Activated CD8-positive, alpha-beta memory T cell treated with anti-CD3 and anti-CD28 coated beads for 1 hour (primary cell): ENCODE results near the gene SLC25A23.
A peak's percentile ranks its signal among the peaks of the same experiment; 100 is the strongest.

Experiments
- DNase-seq, 2 donors: peaks; one replicate each; pipeline ENCODE4 v3.0.0-alpha.2; 2020; ENCODE audit warnings: low read depth in 1 of 2; ENCODE audit errors: extremely low read depth in 1 of 2

Gene SLC25A23

GRCh38 chr19:6425732-6426620 lies 33.6 kb downstream of the SLC25A23 start:
- no peak for DNase-seq

GRCh38 chr19:6424939-6425731 lies 34.5 kb downstream of the SLC25A23 start:
- peak; percentile 96 to 100 for DNase-seq

GRCh38 chr19:6424195-6424938 lies 35.2 kb downstream of the SLC25A23 start, which contains the start of gene KHSRP:
KHSRP (minus strand) TSS chr19:6424811; CDS start chr19:6424701, 110 bp downstream.
- no peak for DNase-seq

GRCh38 chr19:6423499-6424194 lies 35.9 kb downstream of the SLC25A23 start:
- no peak for DNase-seq

GRCh38 chr19:6421075-6422014 lies 38.2 kb downstream of the SLC25A23 start:
- DNase-seq: no peak

GRCh38 chr19:6418562-6418932 lies 41.0 kb downstream of the SLC25A23 start:
- DNase-seq: no peak

- no peak for DNase-seq
Observed at GRCh38 chr19:6417713-6418561, 41.7 kb downstream of the SLC25A23 start.

GRCh38 chr19:6416658-6417405 lies 42.8 kb downstream of the SLC25A23 start:
- no peak for DNase-seq

GRCh38 chr19:6415591-6416190 lies 43.9 kb downstream of the SLC25A23 start:
- no peak for DNase-seq

- DNase-seq: no peak
Observed at GRCh38 chr19:6414793-6415590, 44.6 kb downstream of the SLC25A23 start.

GRCh38 chr19:6413721-6414643 lies 45.6 kb downstream of the SLC25A23 start:
- no peak for DNase-seq

GRCh38 chr19:6413291-6413690 lies 46.3 kb downstream of the SLC25A23 start:
- DNase-seq: no peak

GRCh38 chr19:6412447-6413091 lies 47.0 kb downstream of the SLC25A23 start:
- peak in 1 of 2 donors; percentile 38 for DNase-seq

- DNase-seq: no peak
Observed at GRCh38 chr19:6412061-6412446, 47.5 kb downstream of the SLC25A23 start.

- DNase-seq: no peak
Observed at GRCh38 chr19:6409346-6409745, 50.2 kb downstream of the SLC25A23 start.
